Activated T-cell treated with anti-CD3 and anti-CD28 coated beads for 4 hours (primary cell): ENCODE results near the gene NAA15.
"Not testable (repeated sequence)": the region's sequence is repeated elsewhere in the genome, so short reads cannot be mapped to it uniquely, and the experiment has no call there.

Source experiments
- DNase-seq: peaks from one replicate; pipeline ENCODE4 v3.0.0-alpha.2; 2020

The NAA15 gene

GRCh38 chr4:139301113-139301820 is at the start of gene NAA15:
Gene NAA15 (plus strand): TSS chr4:139301505. CDS start chr4:139301778, 273 bp downstream.
- peak; percentile 95 for DNase-seq

DNA sequence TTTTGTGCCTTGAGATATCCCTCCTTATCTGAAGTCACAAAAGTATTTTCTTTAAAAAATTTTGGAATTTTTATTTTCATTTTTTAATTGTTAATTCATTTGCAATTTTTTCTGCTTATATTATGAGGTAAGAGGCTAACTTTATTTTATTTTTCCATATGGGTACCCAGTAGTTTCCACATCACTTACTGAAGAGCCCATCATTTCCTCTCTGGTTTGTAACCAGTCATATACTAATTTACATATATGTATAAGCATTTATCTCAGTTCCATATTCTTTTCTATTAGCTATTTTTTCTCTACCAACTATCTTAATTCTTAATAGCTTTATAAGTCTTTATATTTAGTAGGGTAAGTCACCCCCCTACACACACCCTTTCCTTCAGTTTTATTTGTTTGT is 48.3 kb upstream of the NAA15 start:
- no peak for DNase-seq

DNA sequence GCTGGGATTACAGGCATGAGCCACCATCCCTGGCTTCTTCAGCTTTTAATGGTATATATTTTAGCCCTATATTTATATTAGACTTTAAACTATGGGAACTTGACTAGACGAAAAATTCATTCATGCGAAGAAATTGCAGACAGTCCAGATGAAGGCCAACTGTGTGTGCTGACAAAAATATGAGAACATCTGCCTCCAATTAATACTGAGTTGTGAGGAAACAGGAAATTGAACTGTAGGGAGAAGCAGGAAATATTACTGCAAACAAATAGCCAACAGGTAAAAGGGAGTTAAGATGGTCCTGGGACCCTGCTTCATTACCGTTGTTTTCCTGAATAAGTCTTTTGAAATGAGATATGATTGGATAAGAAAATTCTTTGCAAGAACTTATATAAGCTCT is 47.6 kb upstream of the NAA15 start:
- DNase-seq, result no peak

- not testable (repeated sequence) for DNase-seq
These were observed 45.7 kb upstream of the NAA15 start for GRCh38 chr4:139255581-139255980.

DNA sequence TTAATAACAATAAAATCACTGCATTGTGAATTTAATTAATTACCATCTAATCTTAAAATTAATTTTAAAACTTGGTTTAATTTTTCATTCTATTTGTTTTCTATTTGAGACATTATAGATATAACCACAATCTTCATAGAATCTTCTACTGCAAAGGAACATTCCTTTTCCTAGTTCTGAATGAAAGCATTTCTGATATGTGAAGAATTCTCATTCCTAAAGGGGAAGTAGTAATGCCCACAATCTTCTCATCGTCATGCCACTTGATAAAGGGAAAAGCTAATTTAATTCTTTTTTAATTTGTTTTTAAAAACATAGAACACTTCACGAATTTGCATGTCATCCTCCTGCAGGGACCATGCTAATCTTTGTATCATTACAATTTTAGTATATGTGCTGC is 45.0 kb upstream of the NAA15 start:
- no peak for DNase-seq

- no peak for DNase-seq
These were observed 35.7 kb upstream of the NAA15 start for GRCh38 chr4:139265654-139266053.

- no peak for DNase-seq
These were observed 35.1 kb upstream of the NAA15 start for GRCh38 chr4:139266208-139266582.

DNA sequence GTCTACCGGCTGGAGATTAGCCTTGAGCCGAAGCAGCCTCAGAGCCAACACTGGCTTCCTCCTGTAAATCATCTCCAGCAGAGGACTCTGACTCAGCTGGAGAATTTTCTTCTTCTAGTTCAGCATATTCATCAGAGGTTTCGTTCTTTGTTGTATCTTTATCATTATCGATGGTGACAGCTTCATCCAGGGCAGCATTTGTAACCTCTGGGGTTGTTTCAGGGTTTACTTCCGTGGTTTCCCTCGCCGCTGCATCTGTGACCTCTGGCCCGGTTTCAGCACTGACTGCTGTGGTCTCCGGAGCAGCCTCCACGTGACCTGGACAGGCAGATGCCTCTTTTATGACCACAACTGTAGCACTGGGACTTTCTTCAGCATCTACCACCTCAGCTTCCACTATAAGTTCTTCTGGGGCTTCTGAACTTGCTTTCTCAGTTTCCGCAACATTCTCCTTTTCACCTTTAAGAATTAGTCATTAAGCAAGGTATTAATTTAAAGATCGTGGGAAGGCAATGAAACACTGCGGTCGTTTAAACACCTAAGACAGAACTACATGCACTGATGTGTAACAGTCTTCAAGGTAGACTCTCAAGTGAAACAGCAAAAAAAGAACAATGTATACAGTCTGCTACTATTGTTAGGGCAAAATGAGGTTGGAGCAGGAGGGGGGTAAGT is 34.6 kb upstream of the NAA15 start:
- peak; percentile 23 for DNase-seq

DNA sequence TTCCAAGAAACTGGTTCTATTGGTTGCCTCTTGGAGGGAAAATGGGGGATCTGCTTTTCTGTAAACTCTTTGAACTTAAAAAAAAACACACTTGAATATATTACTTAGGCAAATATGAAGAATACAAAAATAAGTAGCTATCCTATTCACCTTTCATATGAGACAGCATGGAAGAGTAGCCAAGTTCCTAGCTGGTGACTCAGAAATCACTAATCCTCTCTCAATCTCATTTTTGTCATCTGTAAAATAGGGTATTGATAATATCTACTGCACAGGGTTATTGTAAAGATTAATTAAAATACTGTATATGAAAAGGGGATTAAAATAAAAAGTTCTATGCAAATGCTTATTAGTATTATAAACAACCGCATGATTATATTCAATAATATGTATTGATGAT is 34.0 kb upstream of the NAA15 start:
- no peak for DNase-seq

GRCh38 chr4:139273835-139274234 is 27.5 kb upstream of the NAA15 start:
- DNase-seq, result no peak

DNA sequence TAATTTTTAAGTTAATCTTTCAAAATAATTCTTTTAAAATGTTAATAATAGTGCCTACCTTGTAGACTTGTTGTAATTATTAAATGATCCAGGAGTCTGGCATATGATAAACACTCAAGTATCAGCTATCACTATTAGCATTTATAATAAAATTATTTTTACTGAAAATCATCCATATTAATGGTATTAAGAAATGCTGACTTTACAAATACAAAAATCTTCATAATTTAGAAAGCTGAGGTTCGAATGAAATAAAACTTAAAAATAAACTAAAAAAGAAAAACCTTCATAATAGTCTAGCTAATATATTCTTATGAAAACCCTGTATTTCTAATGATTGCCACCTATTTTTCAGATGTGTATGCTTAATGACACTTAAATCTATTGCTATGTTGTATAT is 26.5 kb upstream of the NAA15 start:
- no peak for DNase-seq

DNA sequence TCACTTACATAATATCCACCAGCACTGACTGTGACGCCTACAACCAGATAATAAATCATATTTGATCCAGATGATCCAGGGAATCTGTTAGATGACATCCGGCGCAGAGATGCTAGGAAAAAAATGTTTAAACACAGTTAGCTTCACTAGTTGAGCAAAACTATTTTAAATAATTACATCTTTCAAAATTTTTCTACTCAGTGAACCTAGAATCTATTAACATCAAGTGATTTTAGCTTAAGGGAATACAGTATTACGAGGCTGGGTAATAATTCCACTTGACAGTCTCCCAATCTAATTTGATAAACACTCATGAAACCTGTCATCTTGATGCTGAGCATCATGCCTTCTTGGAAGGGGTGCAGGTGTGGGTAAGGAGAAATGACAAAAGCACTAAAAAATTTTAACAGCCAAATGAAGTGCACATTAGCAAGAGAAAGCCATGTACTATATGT is 26.0 kb upstream of the NAA15 start:
- no peak for DNase-seq

DNA sequence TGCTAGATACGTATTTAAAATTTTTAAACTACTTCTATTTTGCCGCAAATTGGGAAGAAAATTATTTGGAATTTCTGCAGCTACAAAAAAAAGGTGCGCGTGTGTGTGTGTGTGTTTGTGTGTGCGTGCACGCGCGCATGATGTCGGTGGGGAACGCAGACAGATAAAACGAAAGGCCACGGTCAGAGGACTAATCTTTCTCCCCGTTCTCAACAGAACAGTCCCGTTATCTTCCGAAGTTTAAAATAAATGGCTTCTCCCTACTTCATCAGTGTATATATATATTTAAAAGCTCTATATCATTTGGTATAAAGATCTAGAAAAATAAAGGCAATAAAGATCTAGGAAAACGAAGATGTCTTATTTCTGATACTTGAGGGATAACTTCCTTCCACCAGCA is 22.8 kb upstream of the NAA15 start:
- no peak for DNase-seq

DNA sequence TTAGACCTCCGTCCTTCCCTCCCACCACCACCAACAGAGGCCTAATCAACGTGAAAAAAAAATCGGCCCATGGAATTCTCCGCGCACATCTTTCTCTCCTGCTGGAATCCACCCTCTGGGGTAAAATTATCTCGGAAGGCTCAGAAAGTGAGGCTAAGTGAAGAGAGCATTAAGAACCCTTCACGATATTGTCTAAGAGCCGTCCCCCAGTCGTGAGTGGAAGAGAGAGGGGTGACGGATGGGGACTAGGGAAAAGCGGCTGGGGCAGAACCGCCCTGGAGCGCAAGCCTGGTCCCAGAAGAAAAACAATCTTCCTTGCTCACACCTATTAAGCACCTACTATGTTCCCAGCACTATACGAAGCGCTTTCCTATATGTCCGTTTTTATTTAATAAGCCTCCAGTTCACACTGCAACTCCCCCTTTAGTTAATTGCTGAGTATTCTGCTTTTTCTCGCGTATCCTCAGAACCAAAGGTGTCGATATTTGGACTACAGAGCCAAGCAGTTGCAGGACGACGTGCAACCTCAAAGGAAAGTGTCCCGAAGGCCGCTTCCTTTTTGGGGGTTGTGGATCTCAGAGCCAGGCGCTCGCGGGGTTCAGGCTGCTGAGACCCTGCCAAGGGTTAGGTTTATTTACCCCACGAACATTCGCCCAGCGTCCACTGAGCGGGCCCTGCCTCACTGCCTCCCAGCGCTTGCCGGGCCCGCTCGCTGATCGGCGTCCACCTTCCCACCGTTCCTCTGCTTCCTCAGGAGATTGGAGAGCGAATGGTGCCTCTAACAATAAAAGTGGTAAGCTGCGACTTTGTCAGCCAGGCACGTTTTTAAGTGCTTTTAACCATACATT is 22.2 kb upstream of the NAA15 start:
- DNase-seq, result no peak

DNA sequence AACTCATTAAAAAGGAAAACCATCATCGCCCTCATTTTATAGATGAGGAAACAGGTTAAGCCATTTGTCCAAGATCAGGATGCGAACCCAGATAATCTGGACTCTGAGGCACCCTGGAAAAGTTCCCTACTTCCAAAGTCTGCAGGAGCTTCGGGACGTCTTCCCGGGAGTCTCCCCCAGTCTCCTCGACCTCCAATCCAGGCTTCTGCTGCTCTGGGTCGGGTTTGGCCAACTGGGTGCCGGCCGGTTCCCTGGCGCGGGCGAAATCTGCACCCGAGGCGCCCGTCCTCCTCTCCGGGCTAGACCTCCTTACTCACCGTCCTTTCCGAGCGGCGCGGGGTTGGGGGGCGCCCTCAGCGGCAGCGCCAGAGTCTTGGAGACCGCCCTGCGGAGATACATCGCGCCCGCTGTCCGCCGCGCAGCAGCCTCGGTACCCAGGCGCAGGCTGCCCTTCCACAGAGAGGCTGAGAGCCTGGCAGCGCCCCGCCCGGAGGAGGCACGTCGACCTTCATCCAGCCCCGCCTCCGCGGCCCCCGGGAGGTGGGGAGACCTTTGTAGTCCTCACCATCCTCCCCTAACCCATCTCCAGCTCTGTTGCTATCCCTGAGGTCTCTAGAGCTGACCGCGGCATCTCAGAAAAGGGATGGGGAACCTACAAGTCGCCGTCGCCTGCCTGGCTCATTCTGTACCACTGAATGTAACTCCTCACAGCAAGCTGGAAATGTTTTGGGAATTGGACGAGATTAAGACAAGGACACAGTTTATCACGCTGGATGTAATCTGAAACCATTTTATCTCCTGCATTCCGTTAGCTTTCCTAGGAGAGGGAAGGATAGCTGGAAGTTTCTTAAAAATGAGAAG is 21.3 kb upstream of the NAA15 start, which contains the start of gene MGARP:
Gene MGARP (minus strand): TSS at position 466 of the 861 bp plus-strand sequence. CDS start 67 bp downstream, at position 399.
- DNase-seq, result peak; percentile 5

DNA sequence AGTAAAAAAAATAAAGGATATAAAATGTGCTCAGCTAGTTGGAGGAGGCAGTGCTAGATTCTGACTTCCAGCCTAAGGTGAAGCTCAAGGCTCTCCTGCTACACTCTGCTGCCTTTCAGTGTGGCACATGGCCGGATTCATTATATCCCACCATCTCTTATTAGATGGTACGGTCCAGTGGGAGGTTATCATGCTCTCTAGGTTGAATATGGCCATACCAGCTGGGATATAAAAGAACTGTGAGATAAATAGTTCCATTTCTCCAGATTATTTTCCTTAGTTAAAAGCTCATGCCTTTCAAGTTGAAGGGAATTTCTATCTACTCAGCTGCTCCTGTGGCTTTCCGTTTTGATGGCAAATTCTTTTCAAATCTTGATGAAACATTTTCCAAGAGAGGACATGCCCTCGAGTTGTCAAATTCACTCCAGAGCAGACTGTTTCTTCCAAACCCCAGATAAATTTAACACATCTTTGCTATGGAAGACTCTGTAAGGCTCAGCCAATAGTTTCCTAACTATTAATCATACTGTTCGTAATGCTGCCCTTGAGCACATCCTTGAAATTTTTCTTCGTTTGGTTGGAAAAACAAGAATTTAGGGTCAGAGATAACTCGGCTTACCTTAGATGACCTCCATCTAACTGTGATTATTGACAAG is 19.1 kb upstream of the NAA15 start:
- DNase-seq, result no peak

- DNase-seq, result no peak
These were observed 18.6 kb upstream of the NAA15 start for GRCh38 chr4:139282721-139283075.

- no peak for DNase-seq
These were observed 15.1 kb upstream of the NAA15 start for GRCh38 chr4:139286186-139286698.

- DNase-seq, result peak; percentile 98
These were observed 5.9 kb upstream of the NAA15 start for GRCh38 chr4:139295206-139295941.

GRCh38 chr4:139295942-139296299 is 5.4 kb upstream of the NAA15 start:
- no peak for DNase-seq

DNA sequence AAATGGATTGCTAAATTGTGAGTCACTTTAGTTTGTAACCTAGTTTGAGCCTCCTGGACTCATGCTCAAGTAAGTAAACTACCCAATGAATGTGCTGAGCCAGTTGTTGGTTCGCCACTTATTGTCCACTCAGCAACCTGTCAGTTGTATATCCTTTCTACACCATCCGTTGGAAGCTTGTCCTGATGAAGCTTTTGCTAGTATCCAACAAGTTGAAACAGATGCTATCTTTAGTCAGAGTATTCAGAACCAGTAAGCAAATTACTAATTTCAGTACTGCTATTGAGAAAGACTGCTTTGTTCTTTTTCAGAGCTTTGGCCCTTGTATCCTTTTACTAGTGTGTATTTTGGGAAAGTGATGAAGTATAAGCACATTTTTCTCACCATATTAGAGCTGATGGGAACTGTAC is 4.3 kb upstream of the NAA15 start:
- no peak for DNase-seq
